HK-2 (cell line): ENCODE measurements around the gene NOP10.
A peak's percentile ranks its signal among the peaks of the same experiment; 100 is the strongest.

Source experiments
- DNase-seq: peaks from one replicate; pipeline ENCODE4 v3.0.0-alpha.2; 2018; ENCODE audit not compliant: unreplicated experiment

The NOP10 gene

DNA sequence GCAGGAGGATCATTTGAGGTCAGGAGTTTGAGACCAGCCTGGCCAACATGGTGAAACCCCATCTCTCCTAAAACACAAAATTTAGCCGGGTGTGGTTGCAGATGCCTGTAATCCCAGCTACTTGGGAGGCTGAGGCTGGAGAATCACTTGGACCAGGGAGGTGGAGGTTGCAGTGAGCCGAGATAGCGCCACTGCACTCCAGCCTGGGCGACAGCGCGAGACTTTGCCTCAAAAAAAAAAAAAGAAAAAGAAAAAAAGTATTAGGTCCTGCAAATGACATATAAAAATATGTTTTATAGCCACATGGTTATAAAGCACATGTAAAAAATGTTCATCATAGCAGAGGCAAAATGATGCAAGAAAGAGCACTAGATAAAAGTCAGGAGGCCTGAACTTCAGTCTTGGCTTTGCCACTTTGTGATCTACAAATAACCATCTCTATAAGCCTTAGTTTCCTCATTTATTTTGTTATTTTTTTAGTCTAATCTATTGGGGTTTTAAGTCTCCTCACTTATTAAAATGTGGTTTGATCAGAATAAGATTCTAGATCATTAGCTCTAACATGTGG, 10.3 kb downstream of the NOP10 start:
- DNase-seq: no peak

DNA sequence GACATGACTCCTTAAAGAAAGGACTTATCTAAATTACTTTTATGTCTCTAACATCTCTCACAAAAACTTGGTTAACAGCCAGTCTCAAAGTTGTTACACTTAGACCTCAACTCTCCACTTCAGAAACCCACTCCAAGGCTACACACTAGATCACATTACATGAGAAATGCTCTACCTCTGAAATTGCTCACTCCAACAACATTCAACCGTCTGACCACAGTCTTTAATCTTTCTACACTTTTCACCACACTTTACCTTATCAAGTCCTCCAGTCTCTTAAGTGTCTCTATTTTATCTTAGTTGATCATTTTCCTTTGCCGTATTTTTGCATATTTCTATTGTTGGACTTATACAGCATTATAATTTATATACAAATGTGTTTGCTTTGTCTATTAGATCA, 11.1 kb downstream of the NOP10 start:
- no peak for DNase-seq

DNA sequence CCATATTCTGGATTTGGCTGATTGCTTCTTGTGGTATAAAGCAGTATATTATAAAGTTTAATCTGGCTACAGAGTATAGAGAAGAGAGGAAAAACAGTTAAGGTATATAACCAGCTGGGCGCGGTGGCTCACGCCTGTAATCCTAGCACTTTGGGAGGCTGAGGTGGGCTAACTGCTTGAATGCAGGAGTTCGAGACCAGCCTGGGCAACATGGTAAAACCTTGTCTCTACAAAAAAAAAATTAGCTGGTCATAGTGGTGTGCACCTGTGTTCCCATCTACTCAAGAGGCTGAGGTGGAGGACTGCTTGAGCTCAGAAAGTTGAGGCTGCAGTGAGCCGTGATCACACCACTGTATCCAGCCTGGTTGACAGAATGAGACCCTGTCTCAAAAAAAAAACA, 12.7 kb downstream of the NOP10 start:
- DNase-seq: no peak

DNA sequence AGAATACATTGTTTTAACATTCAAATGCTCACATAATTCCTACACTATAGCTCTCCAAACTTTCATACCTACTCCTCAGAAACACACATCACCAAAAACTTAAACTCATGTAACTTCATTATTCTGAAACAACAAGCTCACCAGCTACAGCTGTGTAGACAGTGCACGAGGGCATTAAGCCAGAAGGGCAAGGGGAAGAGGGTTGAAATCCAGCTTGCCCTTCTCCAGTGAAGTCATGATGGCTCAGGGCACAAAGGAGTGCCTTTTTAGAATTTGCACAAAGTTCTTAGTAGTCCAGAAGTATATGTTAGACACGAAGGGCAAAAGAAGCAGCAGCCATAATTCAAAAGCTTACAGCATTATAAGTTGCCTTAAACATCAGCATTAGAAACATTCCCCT, 13.9 kb downstream of the NOP10 start:
- DNase-seq: no peak

- DNase-seq: no peak
These were observed 15.0 kb downstream of the NOP10 start for GRCh38 chr15:34327906-34328305.

GRCh38 chr15:34325368-34325767, 17.6 kb downstream of the NOP10 start:
- DNase-seq: no peak

GRCh38 chr15:34324933-34325332, 18.0 kb downstream of the NOP10 start:
- no peak for DNase-seq

DNA sequence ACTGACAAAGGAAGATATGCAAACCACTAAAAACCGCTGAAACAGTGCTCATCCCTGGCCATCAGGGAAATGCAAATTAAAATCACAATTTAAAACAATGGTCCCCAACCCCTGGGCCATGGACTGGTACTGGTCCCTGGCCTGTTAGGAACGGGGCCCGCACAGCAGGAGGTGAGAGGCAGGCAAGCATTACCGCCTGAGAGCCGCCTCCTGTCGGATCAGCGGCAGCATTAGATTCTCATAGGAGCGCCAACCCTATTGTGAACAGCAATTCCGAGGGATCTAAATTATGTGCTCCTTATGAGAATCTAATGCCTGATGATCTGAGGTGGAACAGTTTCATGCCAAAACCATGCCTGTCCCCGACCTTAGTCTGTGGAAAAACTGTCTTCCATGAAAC, 19.7 kb downstream of the NOP10 start:
- DNase-seq: no peak

GRCh38 chr15:34318277-34319079, 24.5 kb downstream of the NOP10 start:
- DNase-seq: peak; percentile 21

GRCh38 chr15:34314491-34315490, 28.1 kb downstream of the NOP10 start:
- no peak for DNase-seq

DNA sequence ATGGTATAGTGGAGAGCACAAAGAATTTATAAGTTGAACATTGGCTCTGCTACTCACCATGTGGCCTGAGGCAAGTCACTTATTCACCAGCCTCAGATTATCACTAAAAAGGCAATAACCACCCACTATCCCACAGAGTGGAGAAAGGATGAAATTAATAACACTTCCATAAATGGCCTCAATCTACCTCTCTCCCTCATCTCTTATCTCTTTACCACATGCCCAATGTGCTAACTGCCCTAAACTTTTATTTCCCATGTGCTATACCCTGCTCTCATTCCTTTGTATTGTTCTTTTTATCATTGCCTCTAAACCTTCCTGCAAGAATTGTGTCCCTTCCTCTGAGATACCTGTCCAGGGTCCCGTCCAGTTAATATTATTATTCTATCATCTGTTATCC, 31.4 kb downstream of the NOP10 start:
- DNase-seq: no peak

- no peak for DNase-seq
These were observed 38.3 kb downstream of the NOP10 start for GRCh38 chr15:34304613-34305012.

DNA sequence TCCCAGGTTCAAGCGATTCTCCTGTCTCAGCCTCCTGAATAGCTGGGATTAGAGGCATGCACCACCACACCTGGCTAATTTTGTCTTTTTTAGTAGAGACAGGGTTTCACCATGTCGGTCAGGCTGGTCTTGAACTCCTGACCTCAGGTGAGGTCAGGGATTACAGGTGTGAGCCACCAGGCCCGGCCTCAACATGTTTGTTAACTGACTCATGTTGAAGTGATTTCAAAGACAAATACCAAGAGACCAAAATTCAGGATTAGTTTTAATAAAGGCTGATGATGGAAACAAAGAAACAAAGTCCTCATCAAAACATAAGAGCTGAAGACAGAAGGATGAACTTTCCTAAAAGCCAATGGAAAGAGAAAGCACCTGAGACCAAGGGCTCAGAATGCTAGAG, 41.9 kb downstream of the NOP10 start:
- no peak for DNase-seq

GRCh38 chr15:34297059-34297458, 45.9 kb downstream of the NOP10 start:
- DNase-seq: no peak

DNA sequence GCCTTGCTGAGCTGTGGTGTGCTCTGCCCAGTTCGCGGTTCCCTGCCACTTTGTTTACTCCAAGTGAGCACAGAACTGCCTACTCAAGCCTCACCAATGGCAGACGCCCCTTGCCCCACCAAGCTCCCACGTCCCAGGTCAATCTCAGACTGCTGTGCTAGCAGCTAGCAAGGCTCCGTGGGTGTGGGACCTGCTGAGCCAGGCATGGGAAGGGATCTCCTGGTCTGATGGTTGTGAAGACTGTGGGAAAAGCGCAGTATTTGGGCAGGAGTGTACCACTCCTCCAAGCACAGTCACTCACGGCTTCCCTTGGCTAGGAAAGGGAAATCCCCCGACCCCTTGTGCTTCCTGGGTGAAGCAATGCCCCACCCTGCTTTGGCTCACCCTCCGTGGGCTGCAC, 50.3 kb downstream of the NOP10 start:
- no peak for DNase-seq
